ENCODE data around the gene CLDN19. TPM values are rescaled to one million over a fixed set of nuclear protein-coding genes. Genes with fewer than 3 reads are reported as not detected.

The CLDN19 gene
- total and polyA plus RNA-seq, 5 donors from 2014 or later = not detected

- ATAC-seq (ENCODE audit: low read depth in 2 of 2) (no peak), DNase-seq (no peak)
- peaks cover 0 to 2% (median 0%) of the 10 kb centered on the region in 7 donors for H3K9me3 Mint-ChIP-seq
- H3K27ac ChIP-seq (ENCODE audit: insufficient read depth, low read length, poor library complexity, severe bottlenecking) = no peak overlapping the region
- no peak overlapping the region for H3K4me3 ChIP-seq (ENCODE audit: low read depth, low read length)
- no peak overlapping the region for H3K4me3 Mint-ChIP-seq
- no peaks in the 10 kb centered on the region for H3K27me3 Mint-ChIP-seq
- H3K27ac Mint-ChIP-seq = no peak overlapping the region
- H3K36me3 ChIP-seq (ENCODE audit: control insufficient read depth, insufficient read depth, low read length) = peaks cover 8% of the 10 kb centered on the region
- no peaks in the 10 kb centered on the region for H3K27me3 ChIP-seq (ENCODE audit: control insufficient read depth, insufficient read depth, low read length)
- H3K4me1 Mint-ChIP-seq = peaks cover 0 to 5% (median under 1%) of the 10 kb centered on the region in 4 donors
- H3K36me3 Mint-ChIP-seq = peaks cover 5% of the 10 kb centered on the region
- no peaks in the 10 kb centered on the region for H3K4me1 ChIP-seq (ENCODE audit: control insufficient read depth, insufficient read depth, low read length, poor library complexity, severe bottlenecking)
- no peaks in the 10 kb centered on the region for H3K9me3 ChIP-seq (ENCODE audit: control insufficient read depth in 2 of 2, low read length in 2 of 2)
These were observed 2.1 kb upstream of the CLDN19 start for GRCh38 chr1:42742141-42742540.

- no peaks in the 10 kb centered on the region for H3K4me1 ChIP-seq (ENCODE audit: control insufficient read depth, insufficient read depth, low read length, poor library complexity, severe bottlenecking)
- H3K27ac Mint-ChIP-seq = no peak overlapping the region
- no peak for DNase-seq
These were observed 1.7 kb upstream of the CLDN19 start for GRCh38 chr1:42741706-42742105.

GRCh38 chr1:42740851-42741580, 980 bp upstream of the CLDN19 start:
- DNase-seq (no peak), ATAC-seq (ENCODE audit: low read depth in 2 of 2) (no peak)
- Histone ChIP-seq H3K36me3 (ENCODE audit: control insufficient read depth, insufficient read depth, low read length) (peaks cover 2% of the 10 kb centered on the region), H3K27ac (ENCODE audit: insufficient read depth, low read length, poor library complexity, severe bottlenecking) (no peak overlapping the region), H3K9me3 (ENCODE audit: control insufficient read depth in 2 of 2, low read length in 2 of 2) (no peaks in the 10 kb centered on the region), H3K4me3 (ENCODE audit: low read depth, low read length) (no peak overlapping the region), H3K4me1 (ENCODE audit: control insufficient read depth, insufficient read depth, low read length, poor library complexity, severe bottlenecking) (no peaks in the 10 kb centered on the region), H3K27me3 (ENCODE audit: control insufficient read depth, insufficient read depth, low read length) (no peaks in the 10 kb centered on the region)
- Mint-ChIP-seq H3K36me3 (peaks cover 5% of the 10 kb centered on the region), H3K27me3 (no peaks in the 10 kb centered on the region), H3K4me3 (no peak overlapping the region), H3K4me1 (peaks cover 0 to 11% (median 2%) of the 10 kb centered on the region in 4 donors), H3K9me3 (peaks cover 0 to 2% (median 0%) of the 10 kb centered on the region in 7 donors), H3K27ac (no peak overlapping the region)

More at GRCh38 chr1:42741706-42742105, 1.7 kb upstream of the CLDN19 start:
- Mint-ChIP-seq H3K4me3 (no peak overlapping the region), H3K9me3 (peaks cover 0 to 2% (median 0%) of the 10 kb centered on the region in 7 donors), H3K27me3 (no peaks in the 10 kb centered on the region), H3K36me3 (peaks cover 5% of the 10 kb centered on the region), H3K4me1 (peaks cover 0 to 9% (median 2%) of the 10 kb centered on the region in 4 donors)
- Histone ChIP-seq H3K9me3 (ENCODE audit: control insufficient read depth in 2 of 2, low read length in 2 of 2) (no peaks in the 10 kb centered on the region), H3K36me3 (ENCODE audit: control insufficient read depth, insufficient read depth, low read length) (peaks cover 8% of the 10 kb centered on the region), H3K27me3 (ENCODE audit: control insufficient read depth, insufficient read depth, low read length) (no peaks in the 10 kb centered on the region), H3K27ac (ENCODE audit: insufficient read depth, low read length, poor library complexity, severe bottlenecking) (no peak overlapping the region), H3K4me3 (ENCODE audit: low read depth, low read length) (no peak overlapping the region)
- ATAC-seq (ENCODE audit: low read depth in 2 of 2) = no peak

GRCh38 chr1:42738678-42739226, 1.3 kb downstream of the CLDN19 start:
- ATAC-seq (ENCODE audit: low read depth in 2 of 2) = no peak
- no peaks in the 10 kb centered on the region for H3K27me3 Mint-ChIP-seq
- no peak overlapping the region for H3K4me3 ChIP-seq (ENCODE audit: low read depth, low read length)
- H3K9me3 ChIP-seq (ENCODE audit: control insufficient read depth in 2 of 2, low read length in 2 of 2) = no peaks in the 10 kb centered on the region
- H3K36me3 Mint-ChIP-seq = no peaks in the 10 kb centered on the region
- no peak for DNase-seq
- peaks cover 0 to 2% (median 0%) of the 10 kb centered on the region in 7 donors for H3K9me3 Mint-ChIP-seq
- no peak overlapping the region for H3K4me3 Mint-ChIP-seq
- no peaks in the 10 kb centered on the region for H3K27me3 ChIP-seq (ENCODE audit: control insufficient read depth, insufficient read depth, low read length)
- no peaks in the 10 kb centered on the region for H3K4me1 ChIP-seq (ENCODE audit: control insufficient read depth, insufficient read depth, low read length, poor library complexity, severe bottlenecking)
- peaks cover 0 to 11% (median 2%) of the 10 kb centered on the region in 4 donors for H3K4me1 Mint-ChIP-seq
- H3K36me3 ChIP-seq (ENCODE audit: control insufficient read depth, insufficient read depth, low read length) = no peaks in the 10 kb centered on the region
- H3K27ac ChIP-seq (ENCODE audit: insufficient read depth, low read length, poor library complexity, severe bottlenecking) = no peak overlapping the region
- H3K27ac Mint-ChIP-seq = no peak overlapping the region

- Mint-ChIP-seq H3K27me3 (no peaks in the 10 kb centered on the region), H3K4me3 (no peak overlapping the region), H3K4me1 (peaks cover 0 to 11% (median 2%) of the 10 kb centered on the region in 4 donors), H3K9me3 (peaks cover 0 to 2% (median 0%) of the 10 kb centered on the region in 7 donors), H3K27ac (peak overlapping the region in 1 of 3 donors; percentile 20), H3K36me3 (no peaks in the 10 kb centered on the region)
- no peaks in the 10 kb centered on the region for H3K27me3 ChIP-seq (ENCODE audit: control insufficient read depth, insufficient read depth, low read length)
- H3K27ac ChIP-seq (ENCODE audit: insufficient read depth, low read length, poor library complexity, severe bottlenecking) = no peak overlapping the region
- H3K4me3 ChIP-seq (ENCODE audit: low read depth, low read length) = no peak overlapping the region
- H3K36me3 ChIP-seq (ENCODE audit: control insufficient read depth, insufficient read depth, low read length) = no peaks in the 10 kb centered on the region
- H3K4me1 ChIP-seq (ENCODE audit: control insufficient read depth, insufficient read depth, low read length, poor library complexity, severe bottlenecking) = no peaks in the 10 kb centered on the region
- ATAC-seq (ENCODE audit: low read depth in 2 of 2) = no peak
- no peaks in the 10 kb centered on the region for H3K9me3 ChIP-seq (ENCODE audit: control insufficient read depth in 2 of 2, low read length in 2 of 2)
- no peak for DNase-seq
These were observed 1.9 kb downstream of the CLDN19 start for GRCh38 chr1:42737986-42738677.

GRCh38 chr1:42737257-42737656, 2.8 kb downstream of the CLDN19 start:
- no peaks in the 10 kb centered on the region for H3K4me1 ChIP-seq (ENCODE audit: control insufficient read depth, insufficient read depth, low read length, poor library complexity, severe bottlenecking)
- no peaks in the 10 kb centered on the region for H3K36me3 ChIP-seq (ENCODE audit: control insufficient read depth, insufficient read depth, low read length)
- peaks cover 0 to 11% (median 2%) of the 10 kb centered on the region in 4 donors for H3K4me1 Mint-ChIP-seq
- H3K9me3 ChIP-seq (ENCODE audit: control insufficient read depth in 2 of 2, low read length in 2 of 2) = no peaks in the 10 kb centered on the region
- DNase-seq (peak in 1 of 3 donors; percentile 42), ATAC-seq (ENCODE audit: low read depth in 2 of 2) (no peak)
- peaks cover 0 to 2% (median 0%) of the 10 kb centered on the region in 7 donors for H3K9me3 Mint-ChIP-seq
- H3K36me3 Mint-ChIP-seq = no peaks in the 10 kb centered on the region
- no peak overlapping the region for H3K27ac ChIP-seq (ENCODE audit: insufficient read depth, low read length, poor library complexity, severe bottlenecking)
- peaks cover 2% of the 10 kb centered on the region for H3K27me3 Mint-ChIP-seq
- H3K4me3 Mint-ChIP-seq = no peak overlapping the region
- no peaks in the 10 kb centered on the region for H3K27me3 ChIP-seq (ENCODE audit: control insufficient read depth, insufficient read depth, low read length)
- no peak overlapping the region for H3K4me3 ChIP-seq (ENCODE audit: low read depth, low read length)
- H3K27ac Mint-ChIP-seq = peak overlapping the region in 2 of 3 donors; percentile 20 to 78

- Histone ChIP-seq H3K9me3 (ENCODE audit: control insufficient read depth in 2 of 2, low read length in 2 of 2) (no peaks in the 10 kb centered on the region), H3K27me3 (ENCODE audit: control insufficient read depth, insufficient read depth, low read length) (no peaks in the 10 kb centered on the region), H3K36me3 (ENCODE audit: control insufficient read depth, insufficient read depth, low read length) (no peaks in the 10 kb centered on the region), H3K27ac (ENCODE audit: insufficient read depth, low read length, poor library complexity, severe bottlenecking) (no peak overlapping the region), H3K4me1 (ENCODE audit: control insufficient read depth, insufficient read depth, low read length, poor library complexity, severe bottlenecking) (no peaks in the 10 kb centered on the region), H3K4me3 (ENCODE audit: low read depth, low read length) (no peak overlapping the region)
- DNase-seq = no peak
- Mint-ChIP-seq H3K9me3 (peaks cover 0 to 2% (median 0%) of the 10 kb centered on the region in 7 donors), H3K36me3 (no peaks in the 10 kb centered on the region), H3K27me3 (peaks cover 4% of the 10 kb centered on the region), H3K4me1 (peaks cover 0 to 11% (median 2%) of the 10 kb centered on the region in 4 donors), H3K4me3 (no peak overlapping the region), H3K27ac (peak overlapping the region in 1 of 3 donors; percentile 78)
- no peak for ATAC-seq (ENCODE audit: low read depth in 2 of 2)
These were observed 3.4 kb downstream of the CLDN19 start for GRCh38 chr1:42736571-42737200.

All from CD4-positive, CD25-positive, alpha-beta regulatory T cell (primary cell).